SH-SY5Y (cell line): ENCODE data around the gene MYRIP.

Source experiments
- GATA2 ChIP-seq: IDR thresholded peaks from 2 replicates; pipeline ENCODE4 v1.6.1; 2011; ENCODE audit warnings: mild to moderate bottlenecking, low read depth, low read length
- GATA3 ChIP-seq: IDR thresholded peaks from 2 replicates; pipeline ENCODE4 v1.6.1; 2011; ENCODE audit warnings: low read depth, mild to moderate bottlenecking, low read length, moderate library complexity

MYRIP gene

GRCh38 chr3:39911465-39912309 lies 102.3 kb downstream of the MYRIP start:
- TF ChIP-seq GATA2 (no peak), GATA3 (no peak)

GRCh38 chr3:39915027-39915426 lies 105.6 kb downstream of the MYRIP start:
- TF ChIP-seq GATA2 (no peak), GATA3 (peak; percentile 55)

- TF ChIP-seq GATA3 (no peak), GATA2 (no peak)
These were observed 107.8 kb downstream of the MYRIP start for GRCh38 chr3:39917065-39917773.

- TF ChIP-seq GATA2 (no peak), GATA3 (no peak)
These were observed 109.9 kb downstream of the MYRIP start for GRCh38 chr3:39919281-39919680.

- TF ChIP-seq GATA2: no peak
These were observed 110.9 kb downstream of the MYRIP start for GRCh38 chr3:39920271-39920670.

- no peak for TF ChIP-seq GATA2
- TF ChIP-seq GATA3: no peak
These were observed 118.1 kb downstream of the MYRIP start for GRCh38 chr3:39927479-39927878.

GRCh38 chr3:39933986-39934693 lies 124.7 kb downstream of the MYRIP start:
- TF ChIP-seq GATA3 (no peak), GATA2 (no peak)

- TF ChIP-seq GATA2: no peak
- TF ChIP-seq GATA3: no peak
These were observed 125.3 kb downstream of the MYRIP start for GRCh38 chr3:39934696-39935095.

GRCh38 chr3:39935261-39935660 lies 125.9 kb downstream of the MYRIP start:
- TF ChIP-seq GATA2: no peak
- no peak for TF ChIP-seq GATA3

- TF ChIP-seq GATA2 (no peak), GATA3 (no peak)
These were observed 127.4 kb downstream of the MYRIP start for GRCh38 chr3:39936848-39937247.

- TF ChIP-seq GATA2 (no peak), GATA3 (no peak)
These were observed 127.9 kb downstream of the MYRIP start for GRCh38 chr3:39937315-39937714.

- no peak for TF ChIP-seq GATA3
- no peak for TF ChIP-seq GATA2
These were observed 128.5 kb downstream of the MYRIP start for GRCh38 chr3:39937874-39938273.

GRCh38 chr3:39941931-39942330 lies 132.5 kb downstream of the MYRIP start:
- TF ChIP-seq GATA3 (no peak), GATA2 (no peak)

- TF ChIP-seq GATA2 (no peak), GATA3 (no peak)
These were observed 151.2 kb downstream of the MYRIP start for GRCh38 chr3:39960515-39961191.
